ENCODE data around the gene RGMA. TPM values are rescaled to one million over a fixed set of nuclear protein-coding genes. Genes with fewer than 3 reads are reported as not detected.

The RGMA gene
- total and polyA plus RNA-seq, 2 experiments from 2014 or later = 34.2 to 36.5 TPM

- TF ChIP-seq ZNF462 (CRISPR knock-in tag; IDR thresholded peaks at IDR 0.05) (no peak), EZH2phosphoT487 (IDR thresholded peaks at IDR 0.05; ENCODE audit: unreplicated experiment) (no peak), CREB1 (CRISPR knock-in tag; IDR thresholded peaks at IDR 0.05; ENCODE audit: low read depth) (no peak), NANOG (IDR thresholded peaks at IDR 0.05; ENCODE audit: borderline replicate concordance) (no peak), POLR2AphosphoS5 (IDR thresholded peaks at IDR 0.05; ENCODE audit: low read depth) (no peak), ETS1 (IDR thresholded peaks at IDR 0.05) (no peak), JUNB (IDR thresholded peaks at IDR 0.05; ENCODE audit: unreplicated experiment) (no peak)
Measured at GRCh38 chr15:93126148-93126547, 37.1 kb upstream of the RGMA start (continued).

- no peak overlapping the region for H3K4me2 ChIP-seq
- no peaks in the 10 kb centered on the region for H3K27me3 ChIP-seq (ENCODE audit: insufficient read depth)
- H3K4me3 Mint-ChIP-seq = no peak overlapping the region
- no peaks in the 10 kb centered on the region for H3K36me3 ChIP-seq (ENCODE audit: insufficient read depth)
- no peak overlapping the region for H3K4me3 ChIP-seq
- no peak for ATAC-seq
- H3K27me3 Mint-ChIP-seq (ENCODE audit: insufficient read depth, low read depth, poor library complexity) = peaks cover 7% of the 10 kb centered on the region
- no peaks in the 10 kb centered on the region for H3K79me2 ChIP-seq (replicated peaks; ENCODE audit: insufficient read depth)
- H3K4me1 Mint-ChIP-seq = peaks cover 4% of the 10 kb centered on the region; the same call in 1 of the 3 replicates
- no peak overlapping the region for H2AFZ ChIP-seq
- no peaks in the 10 kb centered on the region for H3K4me1 ChIP-seq (ENCODE audit: insufficient read depth)
- H3K36me3 Mint-ChIP-seq (ENCODE audit: low read depth) = no peaks in the 10 kb centered on the region
- H3K9me3 Mint-ChIP-seq = no peaks in the 10 kb centered on the region
- H3K9me2 ChIP-seq (ENCODE audit: insufficient read depth) = no peaks in the 10 kb centered on the region
- no peak for DNase-seq (ENCODE audit: low spot score)
- H3K27ac ChIP-seq (ENCODE audit: low read depth) = no peak overlapping the region
- no peaks in the 10 kb centered on the region for H3F3A ChIP-seq (replicated peaks; ENCODE audit: low read depth)
- H3K27ac Mint-ChIP-seq = no peak overlapping the region
- no peaks in the 10 kb centered on the region for H4K20me1 ChIP-seq (replicated peaks; ENCODE audit: insufficient read depth)
- TF ChIP-seq POLR2AphosphoS5 (IDR thresholded peaks at IDR 0.05; ENCODE audit: low read depth) (no peak), EZH2 (IDR thresholded peaks at IDR 0.05; ENCODE audit: low read depth, unreplicated experiment) (no peak), STAT1 (IDR thresholded peaks at IDR 0.05; ENCODE audit: unreplicated experiment) (no peak), CREB1 (CRISPR knock-in tag; IDR thresholded peaks at IDR 0.05; ENCODE audit: low read depth) (no peak), JUNB (IDR thresholded peaks at IDR 0.05; ENCODE audit: unreplicated experiment) (no peak), REST (IDR thresholded peaks at IDR 0.05; ENCODE audit: unreplicated experiment) (no peak), ZNF114 (CRISPR knock-in tag; IDR thresholded peaks at IDR 0.05) (no peak), ZNF331 (CRISPR knock-in tag; IDR thresholded peaks at IDR 0.05; ENCODE audit: low read depth) (no peak), EZH2phosphoT487 (IDR thresholded peaks at IDR 0.05; ENCODE audit: unreplicated experiment) (no peak), NANOG (IDR thresholded peaks at IDR 0.05; ENCODE audit: borderline replicate concordance) (no peak), CTCF (conservative IDR thresholded peaks at IDR 0.05; ENCODE audit: low read depth in 2 of 2) (no peak)
Measured at GRCh38 chr15:93124126-93124525, 35.1 kb upstream of the RGMA start.

Measured in GM23338 (cell line).